KMS-11 (cell line): ENCODE data around the gene NECAB2.

Experiments used
- H2AFZ ChIP-seq: fragments of 200-600 bp; sonication (generic); 2 replicates; pipeline ENCODE4 v1.6.1; 2016; ENCODE audit warnings: antibody characterized with exemption, mixed run types, low read depth
- H3K27ac ChIP-seq: fragments of 200-600 bp; sonication (generic); 2 replicates; pipeline ENCODE4 v1.6.1; 2016; ENCODE audit warnings: mild to moderate bottlenecking, mixed run types
- H3K27me3 ChIP-seq: fragments of 200-600 bp; sonication (generic); 2 replicates; pipeline ENCODE4 v1.6.1; 2017; ENCODE audit warnings: mild to moderate bottlenecking, low read depth, mixed run types, moderate library complexity; ENCODE audit not compliant: insufficient read depth
- H3K36me3 ChIP-seq: fragments of 200-600 bp; sonication (generic); 2 replicates; pipeline ENCODE4 v1.6.1; 2017; ENCODE audit warnings: mild to moderate bottlenecking, mixed run types; ENCODE audit not compliant: insufficient read depth
- H3K4me1 ChIP-seq: fragments of 200-600 bp; sonication (generic); 2 replicates; pipeline ENCODE4 v1.6.1; 2016; ENCODE audit warnings: mild to moderate bottlenecking, low read depth, mixed run types; ENCODE audit not compliant: poor library complexity, severe bottlenecking
- H3K4me2 ChIP-seq: fragments of 200-600 bp; sonication (generic); 2 replicates; pipeline ENCODE4 v1.7.0; 2016; ENCODE audit warnings: mild to moderate bottlenecking, mixed run types
- H3K4me3 ChIP-seq: fragments of 200-600 bp; sonication (generic); IDR thresholded peaks from 2 replicates; pipeline ENCODE4 v1.6.1; 2017; ENCODE audit warnings: low read depth, low read length, mixed read lengths; ENCODE audit not compliant: insufficient read depth
- H3K79me2 ChIP-seq: fragments of 200-600 bp; sonication (generic); 2 replicates; pipeline ENCODE4 v1.6.1; 2016; ENCODE audit warnings: low read depth, mixed run types; ENCODE audit not compliant: insufficient read depth
- H3K9ac ChIP-seq: fragments of 200-600 bp; sonication (generic); 2 replicates; pipeline ENCODE4 v1.6.1; 2016; ENCODE audit warnings: mild to moderate bottlenecking, mixed run types
- H4K20me1 ChIP-seq: fragments of 200-600 bp; sonication (generic); 2 replicates; pipeline ENCODE4 v1.6.1; 2016; ENCODE audit warnings: mild to moderate bottlenecking, mixed run types; ENCODE audit not compliant: insufficient read depth
- CTCF ChIP-seq: fragments of 200-600 bp; sonication (generic); conservative IDR thresholded peaks from 2 replicates; pipeline ENCODE4 v1.6.1; 2017; ENCODE audit warnings: low read depth, mild to moderate bottlenecking, antibody characterized with exemption, low read length, moderate library complexity, mixed read lengths

The NECAB2 gene

GRCh38 chr16:83973077-83973476 is 5.0 kb downstream of the NECAB2 start:
- no peak overlapping the region for H3K4me2 ChIP-seq
- H3K9ac ChIP-seq = no peak overlapping the region
- H3K27ac ChIP-seq = no peak overlapping the region
- H2AFZ ChIP-seq = no peak overlapping the region
- no peak for TF ChIP-seq CTCF
- H3K4me3 ChIP-seq = no peak overlapping the region
- no peaks in the 10 kb centered on the region for H3K4me1 ChIP-seq
- H3K27me3 ChIP-seq = peaks cover 8% of the 10 kb centered on the region; the same call in 1 of the 2 replicates
- H3K36me3 ChIP-seq = no peaks in the 10 kb centered on the region
- no peaks in the 10 kb centered on the region for H4K20me1 ChIP-seq
- H3K79me2 ChIP-seq = no peaks in the 10 kb centered on the region

GRCh38 chr16:83973581-83974385 is 5.7 kb downstream of the NECAB2 start:
- no peak for TF ChIP-seq CTCF
- no peak overlapping the region for H3K27ac ChIP-seq
- H2AFZ ChIP-seq = no peak overlapping the region
- no peaks in the 10 kb centered on the region for H3K36me3 ChIP-seq
- no peaks in the 10 kb centered on the region for H3K79me2 ChIP-seq
- no peaks in the 10 kb centered on the region for H3K4me1 ChIP-seq
- H4K20me1 ChIP-seq = no peaks in the 10 kb centered on the region
- no peak overlapping the region for H3K9ac ChIP-seq
- H3K27me3 ChIP-seq = peaks cover 8% of the 10 kb centered on the region; the same call in 1 of the 2 replicates
- H3K4me2 ChIP-seq = no peak overlapping the region
- no peak overlapping the region for H3K4me3 ChIP-seq

- Histone ChIP-seq H3K9ac (no peak overlapping the region), H3K27ac (no peak overlapping the region), H3K27me3 (peaks cover 8% of the 10 kb centered on the region; the same call in 1 of the 2 replicates), H3K4me2 (no peak overlapping the region), H3K4me3 (no peak overlapping the region), H2AFZ (no peak overlapping the region), H3K36me3 (no peaks in the 10 kb centered on the region), H3K4me1 (no peaks in the 10 kb centered on the region), H3K79me2 (no peaks in the 10 kb centered on the region), H4K20me1 (no peaks in the 10 kb centered on the region)
- no peak for TF ChIP-seq CTCF
Measured at GRCh38 chr16:83974475-83974874, 6.4 kb downstream of the NECAB2 start.

GRCh38 chr16:83975590-83976260 is 7.7 kb downstream of the NECAB2 start:
- no peaks in the 10 kb centered on the region for H3K4me1 ChIP-seq
- TF ChIP-seq CTCF = no peak
- no peak overlapping the region for H2AFZ ChIP-seq

More at GRCh38 chr16:83975590-83976260, 7.7 kb downstream of the NECAB2 start:
- Histone ChIP-seq H3K27me3 (peaks cover 5% of the 10 kb centered on the region; the same call in 1 of the 2 replicates), H3K9ac (no peak overlapping the region), H3K4me3 (no peak overlapping the region), H3K79me2 (no peaks in the 10 kb centered on the region), H3K27ac (no peak overlapping the region), H4K20me1 (no peaks in the 10 kb centered on the region), H3K4me2 (no peak overlapping the region), H3K36me3 (no peaks in the 10 kb centered on the region)
